Islet precursor cell (in vitro differentiated cells): ENCODE data around the gene PIP5K1C.

Experiments used
- DNase-seq: peaks from one replicate; pipeline ENCODE4 v3.0.0-alpha.2; 2018

The PIP5K1C gene

DNA sequence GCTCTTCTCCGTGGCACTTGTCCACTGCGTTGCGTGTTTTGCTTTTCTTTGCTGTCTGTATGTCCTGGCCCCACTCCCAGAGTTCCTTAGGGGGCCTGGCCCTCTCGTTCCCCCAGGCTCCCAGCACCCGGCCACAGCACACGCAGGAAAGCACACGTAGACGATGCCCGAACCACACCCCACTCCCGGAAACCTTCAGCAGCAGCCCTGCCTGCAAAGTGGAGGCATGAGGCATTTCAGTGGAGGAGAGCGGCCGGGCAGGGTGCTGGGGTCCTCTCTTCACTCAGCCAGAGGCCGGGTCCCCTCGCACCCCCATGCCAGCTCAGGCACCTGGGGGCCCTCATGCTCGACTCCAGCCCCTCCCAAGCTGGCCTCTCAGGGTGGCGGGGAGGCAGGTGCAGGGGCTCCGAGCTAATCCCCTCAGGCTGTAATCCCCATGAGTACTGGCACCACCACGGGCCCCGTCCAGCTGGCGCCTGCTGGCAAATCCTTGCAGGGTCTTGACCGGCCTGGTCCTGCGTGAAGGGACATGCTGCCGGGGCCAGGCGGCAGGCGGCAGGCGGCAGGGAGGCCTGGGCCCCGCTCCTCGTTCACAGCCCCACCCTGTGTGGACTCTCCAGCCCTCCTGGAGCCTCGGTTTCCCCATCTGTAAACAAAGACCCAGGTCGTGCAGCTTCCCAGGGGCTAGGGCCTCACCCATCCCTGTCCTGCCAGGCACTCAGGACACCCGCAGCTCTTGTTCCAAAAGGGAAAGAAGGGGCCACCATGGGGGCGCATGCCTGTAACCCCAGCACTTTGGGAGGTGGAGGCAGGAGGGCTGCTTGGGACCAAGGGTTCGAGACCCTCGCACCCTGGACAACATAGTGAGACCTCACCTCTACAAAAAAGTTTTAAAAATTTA is 7.0 kb downstream of the PIP5K1C start:
- DNase-seq = no peak

DNA sequence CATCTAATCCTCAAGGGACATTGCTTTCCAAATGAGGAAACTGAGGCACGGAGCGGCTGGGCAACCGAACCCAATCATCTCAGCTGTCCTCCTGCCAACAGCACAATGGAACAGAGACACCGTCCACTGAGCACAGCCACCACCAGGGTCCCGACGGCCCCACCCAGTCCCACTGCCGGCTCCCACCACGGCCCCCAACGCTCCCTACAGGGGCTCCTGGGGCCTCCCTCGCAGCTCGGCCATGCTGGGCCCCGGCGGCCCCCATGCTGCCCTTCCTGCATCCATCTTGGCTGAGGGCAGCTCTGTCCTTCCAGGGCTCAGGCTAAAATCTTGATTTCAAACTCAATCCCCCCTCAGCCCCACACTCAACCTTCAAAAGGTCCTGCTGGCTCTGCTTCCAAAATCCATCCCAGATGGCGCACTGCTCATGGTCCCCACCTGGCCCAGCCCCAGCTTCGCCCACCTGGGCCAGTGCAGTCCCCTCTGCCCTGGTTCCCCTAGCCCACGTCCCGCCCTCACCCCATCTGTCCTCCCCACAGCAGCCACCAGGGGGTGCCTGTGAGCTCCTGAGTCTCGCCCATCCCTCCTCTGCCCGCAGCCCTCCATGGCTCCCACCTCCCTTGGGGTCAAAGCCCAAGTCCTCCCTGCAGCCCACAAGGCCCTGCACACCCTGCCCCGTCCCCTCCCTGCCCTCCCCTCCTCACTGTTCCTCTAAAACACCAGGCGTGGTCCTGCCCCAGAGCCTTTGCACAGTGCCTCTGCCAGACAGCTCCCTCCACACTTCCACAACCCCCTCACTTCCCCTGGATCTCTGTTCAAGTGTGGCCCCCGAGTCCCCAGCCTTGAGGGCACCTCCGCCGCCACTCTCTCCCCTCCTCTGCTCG is 7.9 kb downstream of the PIP5K1C start:
- DNase-seq = no peak

DNA sequence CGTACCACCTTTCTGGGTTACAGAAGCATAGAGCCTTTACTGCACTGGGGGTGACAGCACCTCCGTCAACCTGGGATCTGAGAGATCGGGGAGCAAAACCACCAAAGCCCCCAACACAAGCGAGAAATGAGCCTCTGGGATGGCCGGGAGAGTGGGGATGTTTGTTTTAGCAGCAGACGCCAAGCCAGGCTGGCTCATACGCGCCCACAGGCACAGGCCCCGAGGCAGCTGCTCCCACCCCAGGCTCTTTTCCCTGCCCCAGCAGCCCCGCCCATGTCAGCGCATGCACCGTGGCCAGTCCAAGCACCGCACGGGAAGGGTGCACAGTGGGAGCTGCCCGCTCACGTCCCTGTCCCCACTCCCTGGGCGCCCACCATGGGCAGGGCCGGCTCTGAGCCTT is 8.5 kb downstream of the PIP5K1C start:
- DNase-seq = no peak

DNA sequence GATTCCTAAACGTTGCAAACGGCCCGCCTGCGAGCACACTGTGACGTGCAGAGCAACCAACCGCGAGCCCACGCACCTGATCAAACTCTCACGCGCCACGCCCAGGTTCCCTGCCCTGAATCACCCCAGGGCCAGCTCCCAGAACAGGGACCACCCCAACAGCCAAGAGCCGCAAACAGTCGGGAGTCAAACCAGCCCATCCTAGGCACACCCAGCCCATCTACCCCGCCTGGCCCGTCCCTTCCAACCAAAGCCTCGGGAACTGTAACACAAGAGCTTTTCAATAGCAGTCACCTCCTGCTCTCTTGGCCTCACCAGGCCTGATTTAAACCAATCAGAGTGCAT is 8.9 kb downstream of the PIP5K1C start:
- DNase-seq = no peak

DNA sequence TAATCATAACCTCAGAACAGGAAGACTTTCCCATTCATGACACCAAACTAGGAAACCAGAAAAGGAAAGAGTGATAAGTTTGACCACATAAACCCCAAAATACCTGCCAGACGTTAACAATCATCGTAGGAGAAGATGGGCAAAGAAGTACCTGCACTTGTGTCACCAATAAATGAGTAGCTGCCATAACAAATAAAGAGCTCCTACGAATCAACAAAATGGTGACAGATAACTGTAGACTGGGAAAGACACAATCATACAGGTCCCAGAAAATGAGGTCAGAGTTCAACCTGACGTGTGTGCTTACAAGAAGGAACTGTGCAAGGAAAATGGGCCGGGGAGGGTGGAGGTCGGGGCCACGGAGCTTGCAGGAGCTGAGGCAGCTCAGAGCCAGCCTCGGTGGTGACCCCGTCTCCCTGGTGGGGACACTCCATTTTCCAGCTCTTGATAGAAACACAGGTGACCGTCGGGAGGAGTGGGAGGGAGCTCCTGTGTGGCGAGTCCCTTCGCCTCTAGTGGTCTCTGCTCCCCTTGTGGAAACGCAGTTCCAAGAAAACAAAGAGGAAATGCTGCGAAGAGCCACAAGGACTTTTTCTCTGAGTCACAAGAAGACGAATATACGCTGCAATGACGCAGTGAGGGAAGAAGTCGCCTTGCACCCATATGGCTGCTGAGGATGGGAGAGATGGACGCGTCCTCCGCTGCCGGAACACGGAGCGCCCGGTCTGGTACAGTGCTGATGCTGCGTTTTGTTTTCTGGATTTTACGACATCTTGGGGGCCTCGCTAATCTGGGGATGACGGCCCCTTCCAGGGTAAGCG is 9.5 kb downstream of the PIP5K1C start:
- DNase-seq = no peak

DNA sequence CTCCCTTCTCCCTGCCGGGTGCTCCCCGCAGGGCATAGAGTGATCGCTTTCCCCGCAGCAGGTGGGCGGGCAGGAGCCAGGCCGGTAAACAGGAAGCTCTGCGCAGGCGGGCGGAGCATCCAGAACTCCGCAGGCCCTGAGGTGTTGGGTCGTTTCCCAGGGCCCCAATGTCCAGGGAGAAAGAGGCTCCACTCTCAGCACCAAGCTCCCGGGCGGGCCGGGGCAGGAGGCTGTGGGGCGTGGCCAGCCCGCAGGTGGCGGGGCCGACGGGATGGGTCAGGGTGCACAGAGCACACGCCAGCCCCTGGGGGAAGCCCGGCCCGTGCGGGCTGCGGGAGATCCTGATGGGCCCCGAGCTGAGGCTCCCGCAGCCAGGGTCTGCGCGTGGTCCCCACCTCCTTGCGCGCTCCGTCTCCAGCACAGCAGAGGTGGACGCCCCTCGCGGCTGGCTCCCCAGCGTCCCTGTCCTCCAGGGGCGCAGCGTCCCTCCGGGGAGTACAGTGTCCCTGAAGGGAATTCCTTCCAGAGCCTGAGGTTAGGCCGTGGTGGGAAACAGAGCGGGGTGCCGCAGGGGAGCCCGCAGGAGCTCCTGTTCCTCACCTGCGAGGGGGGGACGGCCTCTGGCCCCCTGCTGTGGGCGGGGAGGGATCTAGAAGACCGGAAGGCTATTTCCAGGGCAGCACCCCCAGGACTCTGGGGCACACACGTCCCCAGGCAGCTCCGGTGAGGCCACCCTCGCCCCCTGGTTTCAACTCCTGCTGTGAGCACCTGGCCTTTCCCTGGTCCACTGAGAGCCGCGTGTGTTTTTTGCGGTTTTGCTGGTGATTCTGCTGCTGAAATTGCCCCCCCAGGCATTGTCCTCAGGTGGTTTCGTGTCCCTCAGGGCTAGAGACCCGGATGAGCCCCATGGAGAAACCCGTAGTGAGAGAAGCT is 12.2 kb downstream of the PIP5K1C start:
- peak; percentile 76 for DNase-seq

DNA sequence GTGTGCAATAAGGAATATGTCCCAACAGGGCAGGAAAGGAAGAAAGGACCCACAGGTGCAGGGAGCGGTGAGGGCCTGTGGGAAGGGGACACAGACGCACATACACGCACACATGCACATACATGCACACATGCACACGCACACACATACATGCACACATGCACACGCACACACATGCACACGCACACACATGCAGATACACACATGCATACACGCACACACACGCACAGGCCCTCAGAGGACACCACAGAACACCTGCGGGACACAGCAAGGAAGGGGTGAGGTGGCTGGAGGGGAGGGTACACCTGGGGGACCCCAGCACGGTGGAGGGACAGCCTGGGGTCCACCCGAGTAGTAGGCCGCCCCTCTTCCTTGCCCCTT is 12.9 kb downstream of the PIP5K1C start:
- no peak for DNase-seq

DNA sequence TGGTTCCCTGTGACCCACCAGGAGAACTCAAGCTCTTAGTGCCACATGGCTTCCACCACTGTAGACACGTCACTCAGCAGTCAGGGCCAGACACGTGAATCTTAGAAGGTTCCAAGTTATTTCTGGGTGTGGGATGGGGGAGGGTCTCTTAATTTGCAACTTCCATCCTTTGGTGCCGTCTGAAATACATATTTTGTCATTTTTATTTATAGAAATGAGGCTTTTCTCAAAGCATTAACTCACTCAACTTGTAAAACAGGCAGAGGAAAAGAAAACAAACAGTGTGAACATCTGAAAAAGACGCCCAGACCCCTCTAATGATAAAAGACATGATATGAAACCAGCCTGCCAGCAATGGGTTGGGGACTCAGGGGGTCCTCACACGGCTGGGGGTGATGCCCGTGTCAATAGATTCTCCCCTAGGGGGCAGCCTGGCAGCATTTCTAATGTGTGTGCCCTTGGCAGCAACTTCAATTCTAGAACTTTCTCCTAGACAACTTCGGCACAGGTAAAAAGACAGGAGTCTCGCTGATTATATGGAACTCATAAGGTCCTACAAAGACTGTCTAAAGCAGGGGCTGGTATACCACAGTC is 15.4 kb downstream of the PIP5K1C start:
- DNase-seq = no peak

DNA sequence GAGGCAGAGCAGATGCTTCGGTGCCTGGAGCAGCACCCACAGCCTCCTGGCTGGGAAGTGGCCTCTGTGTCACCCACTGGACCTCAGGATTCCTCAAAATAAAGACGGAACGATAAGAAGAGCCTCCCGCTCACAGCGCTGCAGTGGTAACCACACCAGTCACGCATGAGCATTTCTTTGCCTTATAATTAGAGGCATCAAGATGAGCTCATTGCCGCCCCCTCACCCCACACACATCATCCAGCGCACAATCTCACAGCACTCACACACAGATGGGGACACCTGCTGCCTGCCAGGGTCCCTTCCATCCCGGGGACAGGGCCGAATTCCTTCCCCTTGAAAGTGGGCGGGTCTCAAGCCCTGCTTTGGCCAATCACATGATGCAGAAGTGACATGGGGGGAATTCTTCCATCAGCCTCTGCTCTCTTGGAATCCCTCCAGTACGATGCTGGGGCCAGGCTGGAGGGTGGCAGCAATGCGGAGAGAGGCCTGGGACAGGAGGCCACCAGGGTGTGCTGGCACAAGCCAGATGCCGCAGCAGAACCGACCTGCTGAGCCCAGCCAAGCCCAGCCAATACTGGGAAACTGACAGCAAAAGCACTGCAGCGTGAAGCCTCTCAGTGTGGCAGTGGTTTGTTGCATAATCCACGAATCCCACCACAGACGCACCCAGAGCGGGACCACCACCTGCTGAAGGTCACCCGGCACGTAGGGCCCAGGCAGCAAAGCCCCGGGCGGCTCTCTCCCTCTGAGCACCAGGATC is 16.0 kb downstream of the PIP5K1C start:
- no peak for DNase-seq

DNA sequence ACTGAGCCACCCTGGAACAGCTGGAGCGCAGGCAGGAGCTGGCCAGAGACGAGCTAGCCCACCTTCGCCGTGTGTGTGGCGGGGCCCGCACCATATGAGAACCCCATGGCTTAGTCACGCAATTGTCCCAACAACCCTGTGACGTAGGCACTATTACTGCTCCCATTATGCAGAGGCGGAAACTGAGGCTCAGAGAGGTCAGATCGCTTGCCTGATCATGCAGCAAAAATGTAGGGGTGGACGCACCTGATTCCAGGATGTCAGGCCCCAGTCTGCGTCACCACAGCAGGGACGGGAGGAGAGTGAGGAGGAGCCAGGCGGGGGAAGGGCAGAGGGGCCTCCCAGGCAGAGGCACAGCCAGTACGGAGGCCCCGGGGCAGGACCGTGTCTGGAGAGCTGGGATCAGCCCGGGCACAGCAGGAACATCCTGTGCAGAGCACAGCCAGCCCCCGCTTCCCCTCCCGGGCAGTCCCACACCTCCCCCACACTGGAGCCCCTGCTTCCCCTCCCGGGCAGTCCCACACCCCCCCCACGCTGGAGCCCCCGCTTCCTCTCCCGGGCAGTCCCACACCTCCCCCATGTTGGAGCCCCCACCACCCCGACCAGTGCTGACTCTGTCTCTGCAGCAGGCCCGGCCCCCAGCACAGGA is 16.7 kb downstream of the PIP5K1C start:
- DNase-seq = peak; percentile 87

DNA sequence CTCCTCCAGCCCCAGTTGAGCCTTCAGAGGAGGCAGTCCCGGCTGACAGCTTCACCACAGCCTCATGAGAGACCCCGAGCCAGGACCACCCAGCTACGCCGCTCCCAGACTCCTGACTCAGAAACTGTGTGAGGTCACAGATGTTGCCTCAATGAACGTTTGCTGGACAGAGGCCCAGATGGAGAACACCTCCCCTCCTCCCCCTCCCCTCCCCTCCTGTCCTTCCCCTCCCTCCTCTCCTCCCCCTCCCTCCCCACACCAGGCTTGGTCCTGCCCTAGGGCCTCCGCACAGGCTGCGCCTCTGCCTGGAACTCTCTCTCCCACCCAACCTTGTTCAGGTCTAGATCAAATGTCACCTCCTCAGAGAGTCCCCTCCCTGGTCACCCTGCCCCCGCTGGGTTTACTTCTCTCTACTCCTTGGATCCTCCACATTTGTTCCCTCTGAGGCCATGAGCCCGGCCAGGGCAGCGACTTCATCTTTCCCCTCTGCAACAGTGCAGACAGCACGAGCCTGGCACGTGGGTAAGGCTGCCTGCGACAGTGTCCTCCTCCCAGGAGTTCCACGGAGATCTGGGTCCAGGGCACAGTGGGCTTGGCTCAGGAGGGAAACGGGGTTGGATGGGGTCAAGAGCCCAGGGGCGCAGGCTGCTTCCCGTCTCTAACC is 17.4 kb downstream of the PIP5K1C start:
- no peak for DNase-seq

DNA sequence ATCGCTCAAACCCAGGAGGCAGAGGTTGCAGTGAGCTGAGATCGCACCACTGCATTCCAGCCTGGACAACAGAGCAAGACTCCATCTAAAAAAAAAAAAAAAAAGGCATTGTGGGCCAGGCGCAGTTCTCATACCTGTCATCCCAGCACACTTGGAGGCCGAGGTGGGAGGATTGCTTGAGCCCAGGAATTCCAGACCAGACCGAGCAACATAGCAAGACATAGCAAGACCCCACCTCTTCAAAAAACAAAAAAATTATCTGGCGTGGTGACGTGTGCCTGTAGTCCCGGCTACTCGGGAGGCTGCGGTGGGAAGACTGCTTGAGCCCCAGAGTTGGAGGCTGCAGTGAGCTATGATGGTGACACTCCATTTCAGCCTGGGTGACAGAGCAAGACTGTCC is 18.0 kb downstream of the PIP5K1C start:
- no peak for DNase-seq

DNA sequence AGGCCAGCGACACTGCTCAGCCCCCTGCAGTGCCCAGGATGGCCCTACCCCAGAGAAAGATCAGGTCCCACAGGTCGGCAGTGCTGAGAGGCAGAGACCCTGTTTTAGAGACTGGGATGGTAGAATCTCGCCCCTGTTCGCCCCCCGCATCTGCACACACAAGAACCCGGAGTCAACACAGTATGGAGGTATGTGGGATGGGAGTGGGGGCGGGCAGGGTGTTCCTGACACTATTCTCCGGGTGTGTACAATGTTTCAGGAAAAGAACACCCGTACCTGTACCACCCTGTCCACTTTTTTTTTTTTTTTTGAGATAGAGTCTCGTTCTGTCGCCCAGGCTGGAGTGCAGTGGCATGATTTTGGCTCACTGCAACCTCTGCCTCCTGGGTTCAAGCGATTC is 19.3 kb downstream of the PIP5K1C start:
- DNase-seq = no peak

DNA sequence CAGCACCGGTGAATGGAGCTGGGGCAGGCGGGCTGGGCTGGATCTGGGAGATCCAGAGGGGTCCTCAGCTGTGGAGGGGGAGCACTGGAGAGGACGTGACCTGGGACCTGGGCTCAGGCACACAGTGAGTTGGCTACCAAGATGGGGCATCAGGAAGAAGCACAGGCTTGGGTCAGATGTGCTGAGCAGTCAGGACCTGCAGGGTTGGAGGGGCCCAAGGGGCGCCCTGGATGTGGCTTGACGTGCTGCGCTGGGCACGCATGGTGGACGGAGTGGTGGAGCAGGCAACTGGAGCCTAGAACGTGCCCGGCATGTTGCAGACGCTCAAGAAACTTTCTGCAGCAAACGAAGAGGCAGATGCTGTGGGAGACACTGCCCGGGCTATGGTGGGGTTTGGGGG is 20.7 kb downstream of the PIP5K1C start:
- no peak for DNase-seq

DNA sequence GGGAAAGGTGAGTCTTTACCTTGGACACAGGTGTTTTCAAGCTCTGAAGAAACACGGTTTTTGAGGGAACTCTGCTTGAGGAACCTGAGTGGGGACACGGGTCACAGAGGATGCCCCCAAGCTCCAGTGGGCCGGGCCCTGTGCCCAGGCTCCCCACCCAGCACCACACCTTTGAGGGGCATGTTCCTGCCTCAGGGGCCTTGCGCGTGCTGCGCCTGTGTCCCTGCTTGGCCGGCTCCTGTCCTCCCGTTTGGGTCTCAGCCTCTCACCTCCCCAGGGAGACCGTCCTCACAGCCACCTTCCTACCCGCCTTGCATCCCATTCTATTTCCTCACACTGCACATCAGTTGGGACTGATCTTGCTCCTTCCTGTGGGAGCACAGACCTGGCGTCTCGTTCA is 21.1 kb downstream of the PIP5K1C start:
- no peak for DNase-seq

DNA sequence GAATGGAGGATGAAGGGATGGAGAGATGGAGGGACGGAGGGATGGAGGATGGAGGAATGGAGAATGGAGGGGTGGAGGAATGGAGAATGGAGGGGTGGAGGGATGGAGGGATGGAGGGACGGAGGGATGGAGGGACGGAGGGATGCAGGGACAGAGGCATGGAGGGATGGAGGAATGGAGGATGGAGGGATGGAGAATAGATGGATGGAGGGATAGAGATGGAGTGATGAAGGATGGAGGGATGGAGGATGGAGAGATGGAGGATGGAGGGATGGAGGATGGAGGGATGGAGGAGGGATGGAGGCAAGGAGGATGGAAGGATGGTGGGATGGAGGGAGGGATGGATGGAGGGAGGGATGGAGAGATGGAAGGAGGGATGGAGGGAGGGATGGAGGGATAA is 22.1 kb downstream of the PIP5K1C start:
- no peak for DNase-seq

DNA sequence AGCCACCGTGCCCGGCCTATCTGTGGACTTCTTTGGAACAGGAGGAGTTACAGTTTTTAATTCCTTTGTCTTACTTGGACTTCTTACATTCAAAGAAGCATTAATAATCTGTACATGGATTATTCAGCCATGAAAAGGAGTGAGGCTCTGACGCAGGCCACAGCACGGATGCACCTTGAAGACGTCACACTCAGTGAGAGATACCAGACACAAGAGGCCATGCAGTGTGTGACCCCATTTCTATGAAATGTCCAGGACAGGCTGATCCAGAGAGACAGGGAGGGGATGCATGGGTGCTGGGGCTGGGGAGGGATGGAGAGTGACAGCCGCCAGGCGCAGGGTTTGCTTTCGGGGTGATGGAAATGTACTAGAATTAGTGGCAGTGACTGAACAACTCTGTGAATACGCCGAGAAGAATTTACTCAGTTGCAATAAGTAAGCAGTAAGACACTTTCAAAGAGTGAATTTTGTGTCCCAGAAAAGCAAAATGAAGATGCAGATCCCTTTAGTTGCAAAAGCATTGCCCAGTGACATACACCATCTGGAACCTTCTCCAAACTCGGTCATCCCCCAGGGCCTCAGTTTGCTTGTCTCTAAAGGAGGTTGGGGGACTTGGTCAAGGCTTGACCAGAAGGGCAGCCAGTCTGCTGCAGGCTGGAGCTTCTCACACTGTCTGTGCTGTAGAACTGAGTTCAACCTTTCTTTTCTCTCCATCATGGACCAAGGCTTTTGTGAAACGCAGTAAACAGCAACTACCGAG is 25.3 kb downstream of the PIP5K1C start:
- no peak for DNase-seq

DNA sequence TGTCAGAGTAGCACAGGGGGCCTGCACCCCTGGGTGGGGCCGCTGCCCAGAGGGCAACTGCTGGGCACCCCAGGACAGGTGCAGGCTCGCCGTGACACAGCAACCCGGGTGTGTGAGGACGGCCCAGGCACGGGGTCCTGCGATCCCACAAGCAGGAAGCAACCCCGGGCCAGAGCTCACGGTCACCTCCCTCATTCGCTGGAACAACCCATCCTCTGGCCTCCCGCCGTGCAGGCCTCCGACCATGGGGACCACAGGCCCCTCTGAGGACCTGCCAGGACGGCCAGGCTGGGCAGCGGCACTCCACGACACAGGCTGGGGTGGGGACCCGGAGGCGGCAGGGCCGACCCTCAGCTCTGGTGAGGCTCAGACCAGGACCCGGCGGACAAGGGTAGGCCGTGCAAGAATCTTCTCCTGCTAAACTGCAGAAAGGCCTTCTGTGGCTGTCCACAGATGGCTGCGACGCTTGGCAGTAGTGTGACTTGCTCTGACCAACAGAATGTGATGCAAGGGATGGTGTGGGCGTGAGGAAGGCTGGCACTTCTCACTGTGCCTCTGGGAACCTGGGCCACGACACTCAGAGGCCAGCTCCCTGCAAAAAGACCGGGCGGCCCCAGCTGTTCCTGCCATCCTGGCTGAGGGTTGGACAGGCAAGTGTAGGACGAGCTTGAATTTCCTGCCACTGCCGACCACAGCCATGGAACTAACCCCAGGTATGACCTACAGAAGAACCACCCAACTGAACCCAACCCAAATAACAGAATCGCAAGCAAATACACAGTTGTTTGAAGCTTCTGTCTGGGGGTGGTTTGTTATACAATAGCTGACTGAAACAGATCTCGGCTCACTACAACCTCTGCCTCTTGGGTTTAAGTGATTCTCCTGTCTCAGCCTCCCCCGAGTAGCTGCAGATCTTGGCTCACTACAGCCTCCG is 26.5 kb downstream of the PIP5K1C start:
- DNase-seq = no peak
